Measurements from ENCODE around the gene LMNA.
"Not testable (repeated sequence)": the region's sequence is repeated elsewhere in the genome, so short reads cannot be mapped to it uniquely, and the experiment has no call there.

Gene LMNA

DNA sequence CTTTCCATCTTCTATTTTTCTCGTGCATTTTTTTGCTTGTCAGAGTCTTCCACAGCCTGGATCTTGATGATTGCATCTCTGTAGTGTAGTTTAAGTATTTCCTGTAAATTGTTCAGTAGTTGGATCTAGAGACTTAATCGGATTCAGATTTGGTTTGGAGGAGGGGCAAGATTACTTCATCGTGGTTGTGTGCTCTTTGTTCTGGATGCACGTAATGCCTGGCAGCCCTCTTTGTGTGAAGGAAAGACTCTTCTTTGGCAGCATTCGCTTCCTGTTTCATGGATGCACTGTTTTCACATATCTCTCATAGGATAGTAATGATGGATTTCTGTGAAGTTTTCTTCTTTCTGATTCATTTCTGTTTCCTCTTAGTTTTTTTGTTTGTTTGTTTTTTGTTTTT is 53.0 kb downstream of the LMNA start:
- no peak for DNase-seq

DNA sequence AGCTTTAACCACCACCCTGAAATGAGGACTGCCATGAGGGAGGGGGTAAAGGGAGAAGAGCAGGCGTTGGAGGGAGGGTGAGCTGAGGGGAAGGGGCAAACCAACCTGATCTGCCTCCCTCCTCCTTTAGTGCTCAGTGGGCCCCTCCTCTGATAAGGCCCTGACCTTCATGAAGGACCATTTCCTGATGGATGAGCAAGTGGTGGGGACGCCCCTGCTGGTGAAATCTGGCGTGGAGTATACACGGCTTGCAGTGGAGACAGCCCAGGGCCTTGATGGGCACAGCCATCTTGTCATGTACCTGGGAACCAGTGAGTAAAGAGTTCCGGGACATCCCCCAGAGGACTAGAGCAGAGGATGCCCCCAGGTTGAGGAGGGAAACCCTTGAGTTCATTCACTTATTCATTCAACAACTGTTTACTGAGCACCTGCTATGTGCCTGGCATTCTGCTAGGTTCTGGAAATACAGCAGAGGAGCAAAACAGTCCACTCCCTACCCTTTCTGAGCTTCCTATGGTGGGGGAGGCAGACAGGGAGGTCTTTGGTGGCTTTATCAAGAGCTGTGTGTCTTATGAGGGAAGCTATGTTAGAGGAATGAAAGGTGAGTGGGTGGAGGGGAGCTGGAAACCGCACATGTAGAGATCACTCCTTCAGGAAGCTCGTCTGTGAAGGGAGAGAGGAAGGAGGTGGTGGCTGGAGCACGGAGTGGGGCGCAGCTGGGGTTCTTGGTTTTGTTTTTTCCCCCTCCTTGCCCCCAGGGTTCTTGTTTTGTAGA is 58.4 kb downstream of the LMNA start:
- DNase-seq = no peak

DNA sequence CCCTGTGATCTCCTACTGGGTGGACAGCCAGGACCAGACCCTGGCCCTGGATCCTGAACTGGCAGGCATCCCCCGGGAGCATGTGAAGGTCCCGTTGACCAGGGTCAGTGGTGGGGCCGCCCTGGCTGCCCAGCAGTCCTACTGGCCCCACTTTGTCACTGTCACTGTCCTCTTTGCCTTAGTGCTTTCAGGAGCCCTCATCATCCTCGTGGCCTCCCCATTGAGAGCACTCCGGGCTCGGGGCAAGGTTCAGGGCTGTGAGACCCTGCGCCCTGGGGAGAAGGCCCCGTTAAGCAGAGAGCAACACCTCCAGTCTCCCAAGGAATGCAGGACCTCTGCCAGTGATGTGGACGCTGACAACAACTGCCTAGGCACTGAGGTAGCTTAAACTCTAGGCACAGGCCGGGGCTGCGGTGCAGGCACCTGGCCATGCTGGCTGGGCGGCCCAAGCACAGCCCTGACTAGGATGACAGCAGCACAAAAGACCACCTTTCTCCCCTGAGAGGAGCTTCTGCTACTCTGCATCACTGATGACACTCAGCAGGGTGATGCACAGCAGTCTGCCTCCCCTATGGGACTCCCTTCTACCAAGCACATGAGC is 62.2 kb downstream of the LMNA start:
- no peak for DNase-seq

DNA sequence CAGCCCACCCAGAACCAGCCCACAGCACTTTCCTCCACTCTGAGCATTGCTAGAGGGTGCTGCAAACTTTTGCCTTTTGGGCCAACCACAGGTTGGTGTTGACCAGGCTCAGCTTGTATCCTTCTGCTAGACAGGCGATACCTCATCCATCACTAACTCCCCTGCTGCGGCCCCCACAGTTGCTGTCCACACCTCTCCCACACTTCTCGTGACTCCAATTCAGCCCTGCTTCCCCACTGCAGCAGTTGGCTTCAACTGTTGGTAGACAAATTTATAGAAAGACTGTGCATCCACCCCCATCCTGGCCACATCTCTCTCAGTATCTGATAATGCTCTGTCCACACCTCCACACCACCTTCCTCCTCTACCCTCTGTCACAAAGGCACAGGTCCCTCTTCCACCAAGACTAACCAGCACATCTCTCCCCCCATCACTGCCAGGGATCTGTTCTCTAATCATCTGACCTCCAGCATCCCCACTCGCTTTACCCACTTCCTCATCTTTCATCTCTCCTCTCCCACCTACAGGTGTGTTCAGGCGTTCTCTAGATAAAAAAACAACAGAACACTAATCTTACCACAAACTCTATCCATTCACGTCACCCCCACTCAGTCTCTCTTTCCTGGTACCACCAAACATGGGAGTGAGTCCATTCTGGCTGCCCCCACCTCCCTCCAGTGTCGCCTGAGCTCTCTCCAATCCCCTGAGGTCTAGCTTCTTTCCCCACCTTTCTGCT is 63.6 kb downstream of the LMNA start:
- DNase-seq = no peak

DNA sequence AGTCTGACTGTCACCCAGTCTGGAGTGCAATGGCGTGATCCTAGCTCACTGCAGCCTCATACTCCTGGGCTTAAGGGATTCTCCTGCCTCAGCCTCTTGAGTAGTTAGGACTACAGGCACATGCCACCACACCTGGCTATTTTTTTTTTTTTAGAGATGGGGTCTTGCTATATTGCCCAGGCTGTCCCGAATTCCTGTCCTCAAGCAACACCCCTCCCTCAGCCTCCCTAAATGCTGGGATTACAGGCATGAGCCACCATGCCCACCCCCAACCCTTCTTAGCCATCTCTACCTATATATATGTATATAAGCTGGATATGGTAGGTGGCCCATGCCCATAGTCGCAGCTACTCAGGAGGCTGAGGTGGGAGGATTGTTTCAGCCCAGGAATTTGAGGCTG is 66.0 kb downstream of the LMNA start:
- no peak for DNase-seq

DNA sequence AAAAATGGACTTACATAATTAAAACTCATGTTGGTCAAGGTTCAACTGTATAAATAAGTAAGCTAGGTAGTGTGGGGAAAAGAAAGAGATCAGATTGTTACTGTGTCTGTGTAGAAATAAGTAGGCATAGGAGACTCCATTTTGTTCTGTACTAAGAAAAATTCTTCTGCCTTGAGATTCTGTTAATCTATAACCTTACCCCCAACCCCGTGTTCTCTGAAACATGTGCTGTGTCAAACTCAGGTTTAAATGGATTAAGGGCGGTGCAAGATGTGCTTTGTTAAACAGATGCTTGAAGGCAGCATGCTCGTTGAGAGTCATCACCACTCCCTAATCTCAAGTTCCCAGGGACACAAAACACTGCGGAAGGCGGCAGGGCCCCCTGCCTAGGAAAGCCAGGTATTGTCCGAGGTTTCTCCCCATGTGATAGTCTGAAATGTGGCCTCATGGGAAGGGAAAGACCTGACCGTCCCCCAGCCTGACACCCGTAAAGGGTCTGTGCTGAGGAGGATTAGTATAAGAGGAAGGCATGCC is 66.9 kb downstream of the LMNA start:
- DNase-seq = not testable (repeated sequence)

DNA sequence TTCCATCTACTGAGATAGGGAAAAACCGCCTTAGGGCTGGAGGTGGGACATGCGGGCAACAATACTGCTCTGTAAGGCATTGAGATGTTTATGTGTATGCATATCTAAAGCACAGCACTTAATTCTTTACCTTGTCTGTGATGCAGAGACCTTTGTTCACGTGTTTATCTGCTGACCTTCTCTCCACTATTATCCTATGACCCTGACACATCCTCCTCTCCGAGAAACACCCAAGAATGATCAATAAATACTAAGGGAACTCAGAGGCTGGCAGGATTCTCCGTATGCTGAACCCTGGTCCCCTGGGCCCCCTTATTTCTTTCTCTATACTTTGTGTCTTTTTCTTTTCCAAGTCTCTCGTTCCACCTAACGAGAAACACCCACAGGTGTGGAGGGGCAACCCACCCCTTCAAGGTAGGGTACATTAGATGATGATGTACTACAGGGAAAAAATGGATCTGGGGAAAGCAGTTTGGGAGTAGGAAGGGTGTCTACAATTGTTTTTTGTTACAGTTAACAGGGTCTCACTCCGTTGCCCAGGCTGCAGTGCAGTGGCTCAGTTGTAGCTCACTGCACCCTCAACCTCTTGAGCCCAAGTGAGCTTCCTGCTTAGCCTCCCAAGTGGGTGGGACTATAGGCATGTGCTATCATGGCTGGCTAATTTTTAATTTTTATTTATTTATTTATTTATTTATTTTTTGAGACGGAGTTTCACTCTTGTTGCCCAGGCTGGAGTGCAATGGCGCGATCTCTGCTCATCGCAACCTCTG is 67.7 kb downstream of the LMNA start:
- not testable (repeated sequence) for DNase-seq

DNA sequence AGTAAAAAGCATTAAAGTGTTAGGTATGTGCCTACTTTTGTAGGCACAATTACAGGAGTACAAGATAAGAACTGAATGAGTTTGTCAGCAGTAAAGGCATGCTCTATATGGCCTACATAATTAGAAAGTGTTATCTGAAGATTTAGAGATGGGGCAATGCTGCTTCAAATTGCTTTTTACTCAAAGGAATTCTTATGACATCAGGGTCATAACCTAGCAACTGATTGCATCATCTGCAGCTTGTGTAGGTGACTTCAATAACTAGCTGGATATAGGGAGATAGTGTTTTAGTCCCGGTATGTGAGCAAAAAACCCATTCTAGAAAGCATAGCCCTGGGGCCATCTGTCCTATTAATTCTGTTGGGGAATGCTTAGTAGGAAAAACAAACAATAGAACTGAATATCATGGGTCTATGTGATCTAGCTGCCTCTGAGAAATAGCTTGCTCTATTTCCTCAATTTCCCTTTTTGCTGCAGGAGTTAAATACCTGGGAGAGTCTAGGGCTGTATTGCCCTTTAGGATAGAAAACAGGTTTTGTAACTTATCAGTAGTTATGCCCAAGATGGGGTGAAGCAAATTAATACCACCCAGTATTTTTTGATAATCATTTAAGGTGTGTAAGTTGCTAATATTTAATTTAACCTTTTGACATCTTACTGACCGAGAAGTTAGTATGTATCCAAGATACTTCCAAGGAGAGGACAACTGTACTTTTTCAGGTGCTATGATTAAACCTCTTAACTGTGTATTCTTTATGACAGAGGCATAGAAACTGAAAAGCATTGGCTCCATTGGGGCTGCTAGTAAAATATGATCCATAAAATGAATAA is 72.1 kb downstream of the LMNA start:
- DNase-seq = not testable (repeated sequence)
